H9 (cell line): ENCODE data around the gene PLEKHG3. TPM values are rescaled to one million over a fixed set of nuclear protein-coding genes. Genes with fewer than 3 reads are reported as not detected.

ENCODE experiments used
- DNase-seq: peaks from one replicate; pipeline ENCODE4 v3.0.0-alpha.2; 2017
- H2AFZ ChIP-seq: one replicate; pipeline ENCODE4 v1.6.1; 2013; ENCODE audit warnings: mild to moderate bottlenecking, low read length, control low read depth, moderate library complexity
- H2AK5ac ChIP-seq: 2 replicates; pipeline ENCODE4 v1.6.1; 2013; ENCODE audit warnings: low read length, control low read depth, mixed read lengths; ENCODE audit not compliant: insufficient read length
- H2BK120ac ChIP-seq: one replicate; pipeline ENCODE4 v1.6.1; 2013; ENCODE audit warnings: low read depth, mild to moderate bottlenecking, low read length, control low read depth, inconsistent platforms; ENCODE audit not compliant: poor library complexity, severe bottlenecking
- H2BK12ac ChIP-seq: 2 replicates; pipeline ENCODE4 v1.6.1; 2013; ENCODE audit warnings: low read length, control low read depth, mixed read lengths, low read depth; ENCODE audit not compliant: insufficient read length
- H2BK15ac ChIP-seq: 2 replicates; pipeline ENCODE4 v1.6.1; 2013; ENCODE audit warnings: low read depth, low read length, control low read depth
- H2BK20ac ChIP-seq: one replicate; pipeline ENCODE4 v1.6.1; 2013; ENCODE audit warnings: low read depth, mild to moderate bottlenecking, low read length, control low read depth, inconsistent platforms; ENCODE audit not compliant: poor library complexity, severe bottlenecking
- H2BK5ac ChIP-seq: 2 replicates; pipeline ENCODE4 v1.6.1; 2013; ENCODE audit warnings: low read length, control low read depth, mixed read lengths; ENCODE audit not compliant: insufficient read length
- H3K14ac ChIP-seq: 2 replicates; pipeline ENCODE4 v1.6.1; 2013; ENCODE audit warnings: low read length, control low read depth; ENCODE audit not compliant: insufficient read depth
- H3K18ac ChIP-seq: 2 replicates; pipeline ENCODE4 v1.6.1; 2013; ENCODE audit warnings: low read depth, mild to moderate bottlenecking, mixed read lengths, low read length, control low read depth; ENCODE audit not compliant: insufficient read length
- H3K23ac ChIP-seq: 2 replicates; pipeline ENCODE4 v1.6.1; 2013; ENCODE audit warnings: low read length, control low read depth, mixed read lengths, low read depth; ENCODE audit not compliant: insufficient read length
- H3K23me2 ChIP-seq: 2 replicates; pipeline ENCODE4 v1.6.1; 2013; ENCODE audit warnings: low read depth, mild to moderate bottlenecking, mixed read lengths, low read length, control low read depth; ENCODE audit not compliant: insufficient read length, poor library complexity, severe bottlenecking
- H3K27ac ChIP-seq: 2 replicates; pipeline ENCODE4 v1.5.1; 2013; ENCODE audit warnings: low read length, control low read depth, mixed read lengths, low read depth; ENCODE audit not compliant: insufficient read length
- H3K27me3 ChIP-seq: 2 replicates; pipeline ENCODE4 v1.6.1; 2013; ENCODE audit warnings: low read length, control low read depth, inconsistent platforms; ENCODE audit not compliant: insufficient read depth
- H3K4ac ChIP-seq: 2 replicates; pipeline ENCODE4 v1.6.1; 2013; ENCODE audit warnings: low read depth, mild to moderate bottlenecking, control low read depth, inconsistent platforms, low read length, moderate library complexity
- H3K4me1 ChIP-seq: 2 replicates; pipeline ENCODE4 v1.6.1; 2013; ENCODE audit warnings: low read length, control low read depth, inconsistent platforms; ENCODE audit not compliant: insufficient read depth
- H3K4me2 ChIP-seq: 2 replicates; pipeline ENCODE4 v1.6.1; 2013; ENCODE audit warnings: low read length, control low read depth, mixed read lengths; ENCODE audit not compliant: insufficient read length, insufficient read depth
- H3K56ac ChIP-seq: 2 replicates; pipeline ENCODE4 v1.6.1; 2013; ENCODE audit warnings: low read depth, mild to moderate bottlenecking, mixed read lengths, low read length, control low read depth; ENCODE audit not compliant: insufficient read length
- H3K79me1 ChIP-seq: 2 replicates; pipeline ENCODE4 v1.6.1; 2013; ENCODE audit warnings: low read depth, mild to moderate bottlenecking, moderate library complexity, low read length, control low read depth, inconsistent platforms; ENCODE audit not compliant: insufficient read depth, poor library complexity, severe bottlenecking
- H3K79me2 ChIP-seq: 2 replicates; pipeline ENCODE4 v1.6.1; 2013; ENCODE audit warnings: low read length, control low read depth, inconsistent platforms; ENCODE audit not compliant: insufficient read depth
- H3K9ac ChIP-seq: 2 replicates; pipeline ENCODE4 v1.6.1; 2013; ENCODE audit warnings: low read length, control low read depth, mixed read lengths; ENCODE audit not compliant: insufficient read length; ENCODE audit errors: extremely low read depth
- H3K9me3 ChIP-seq: one replicate; pipeline ENCODE4 v1.6.1; 2013; ENCODE audit warnings: low read depth, low read length, inconsistent platforms; ENCODE audit not compliant: control insufficient read depth
- H3T11ph ChIP-seq: one replicate; pipeline ENCODE4 v1.6.1; 2013; ENCODE audit warnings: mild to moderate bottlenecking, low read length, control low read depth, inconsistent platforms
- H4K20me1 ChIP-seq: one replicate; pipeline ENCODE4 v1.6.1; 2013; ENCODE audit not compliant: control insufficient read depth, insufficient read length, insufficient read depth
- H4K5ac ChIP-seq: 2 replicates; pipeline ENCODE4 v1.6.1; 2013; ENCODE audit warnings: low read depth, mild to moderate bottlenecking, mixed read lengths, low read length, control low read depth; ENCODE audit not compliant: insufficient read length
- H4K8ac ChIP-seq: replicated peaks from 2 replicates; pipeline ENCODE4 v1.6.1; 2013; ENCODE audit warnings: low read length, control low read depth, mixed read lengths, low read depth; ENCODE audit not compliant: insufficient read length
- H4K91ac ChIP-seq: 2 replicates; pipeline ENCODE4 v1.6.1; 2013; ENCODE audit warnings: low read depth, mild to moderate bottlenecking, moderate library complexity, mixed read lengths, low read length, control low read depth; ENCODE audit not compliant: insufficient read length
- H3K27ac Mint-ChIP-seq, 3 experiments: 2 replicates in 2 of 3; 3 replicates in 1 of 3; pipeline ENCODE4 v1.8.0; 2020 to 2021; ENCODE audit warnings: mixed read lengths in 3 of 3, mild to moderate bottlenecking in 1 of 3, moderate library complexity in 1 of 3
- H3K27me3 Mint-ChIP-seq: 2 replicates; pipeline ENCODE4 v1.8.0; 2021; ENCODE audit warnings: low read depth, mild to moderate bottlenecking, moderate library complexity, mixed read lengths
- H3K36me3 Mint-ChIP-seq, 3 experiments: 2 replicates in 2 of 3; 3 replicates in 1 of 3; pipeline ENCODE4 v1.8.0; 2020 to 2021; ENCODE audit warnings: low read depth in 3 of 3, mixed read lengths in 3 of 3; ENCODE audit not compliant: insufficient read depth in 1 of 3
- H3K4me1 Mint-ChIP-seq, 2 experiments: 2 replicates each; pipeline ENCODE4 v1.8.0; 2020; ENCODE audit warnings: mixed read lengths in 2 of 2
- H3K4me3 Mint-ChIP-seq, 2 experiments: 2 replicates in 1 of 2; 3 replicates in 1 of 2; pipeline ENCODE4 v1.8.0; 2020 to 2021; ENCODE audit warnings: mild to moderate bottlenecking in 2 of 2, mixed read lengths in 2 of 2, moderate library complexity in 1 of 2
- H3K9me3 Mint-ChIP-seq, 2 experiments: 2 replicates in 1 of 2; 3 replicates in 1 of 2; pipeline ENCODE4 v1.8.0; 2020; ENCODE audit warnings: mild to moderate bottlenecking in 2 of 2, mixed read lengths in 2 of 2, moderate library complexity in 1 of 2
- WGBS: extraction: QIAGEN DNeasy Blood & Tissue Kit; methylation state at CpG from one replicate; pipeline ENCODE4 v1.1.7; 2013; ENCODE audit warnings: missing lambda C conversion rate, low lambda C conversion rate, mixed read lengths; ENCODE audit not compliant: insufficient read length; ENCODE audit errors: extremely low coverage; 5-methylcytosine and 5-hydroxymethylcytosine counted together
- total RNA-seq: library from RNA; stranded (reverse); gene quantifications from 2 replicates; pipeline ENCODE4 v1.2.1, GENCODE V29; 2021
- TF ChIP-seq, protein P1 (sequence below): fragments of 200-600 bp; sonication (generic); conservative IDR thresholded peaks from 3 replicates; pipeline ENCODE4 v1.8.0; 2021; ENCODE audit warnings: antibody characterized with exemption, mild to moderate bottlenecking

PLEKHG3 gene
- total RNA-seq, 1 experiment from 2014 or later, result 48.5 TPM

DNA sequence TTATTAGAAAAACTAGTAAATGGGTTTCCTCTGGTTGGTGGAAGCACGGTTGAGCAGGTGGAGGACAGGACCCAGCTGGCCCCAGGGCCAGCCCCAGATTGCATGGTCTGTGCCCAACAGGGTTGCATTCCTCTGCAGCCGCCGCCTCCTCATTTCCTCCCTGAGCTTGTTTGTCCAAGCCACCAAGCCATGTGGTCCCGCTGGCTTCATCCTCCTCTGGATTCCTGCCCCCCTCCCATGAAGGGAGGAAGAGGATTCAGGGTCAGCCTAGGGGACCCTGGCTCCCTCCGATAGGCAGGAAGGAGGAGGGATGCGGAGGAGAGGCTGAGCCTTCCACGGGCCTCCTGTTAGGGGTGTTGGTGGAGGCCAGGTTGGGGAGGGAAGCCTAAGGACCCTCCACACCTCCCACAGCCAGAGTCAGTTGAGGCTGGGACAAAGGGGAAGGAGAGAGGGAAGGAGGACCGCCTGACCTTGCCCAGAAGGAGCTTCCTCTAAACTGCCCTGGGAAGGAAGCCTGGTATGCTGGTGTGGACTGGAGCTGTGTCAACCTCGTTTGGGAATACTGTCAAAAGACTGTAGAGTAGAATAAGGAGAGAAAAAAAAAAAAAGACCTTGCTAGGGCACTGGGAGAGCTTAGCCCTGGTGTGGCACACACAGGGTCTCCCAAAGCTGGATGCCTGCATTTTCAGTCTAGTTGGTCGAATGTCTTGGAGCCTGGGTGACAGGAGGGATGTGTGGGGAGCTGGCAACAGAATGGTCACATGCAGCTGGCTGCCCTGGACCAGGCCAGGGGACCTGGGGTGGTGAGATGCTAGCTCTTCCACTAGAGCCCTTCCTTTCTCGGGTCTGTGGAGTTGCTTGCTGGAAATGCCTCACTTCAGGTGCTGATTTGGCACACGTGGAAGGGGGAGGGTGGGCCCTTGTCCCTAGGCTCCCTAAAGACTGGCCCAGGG, 42.4 kb downstream of the PLEKHG3 start:
- WGBS, result no CpG with 5 or more reads among the region's 12 CpGs
- Mint-ChIP-seq H3K9me3 (no peaks in the 10 kb centered on the region), H3K27ac (peak overlapping the region; percentile 3 to 79 (median 24); a peak in 4 of 7 replicates), H3K27me3 (no peaks in the 10 kb centered on the region), H3K4me3 (no peak overlapping the region), H3K36me3 (peaks cover 31 to 51% (median 42%) of the 10 kb centered on the region in 3 experiments), H3K4me1 (peaks cover 4 to 9% of the 10 kb centered on the region in 2 experiments; a peak in 1 of 4 replicates)
- no peak overlapping the region for H4K91ac ChIP-seq
- H4K20me1 ChIP-seq, result no peaks in the 10 kb centered on the region
- H3K23ac ChIP-seq, result no peak overlapping the region
- TF ChIP-seq, protein P1, sequence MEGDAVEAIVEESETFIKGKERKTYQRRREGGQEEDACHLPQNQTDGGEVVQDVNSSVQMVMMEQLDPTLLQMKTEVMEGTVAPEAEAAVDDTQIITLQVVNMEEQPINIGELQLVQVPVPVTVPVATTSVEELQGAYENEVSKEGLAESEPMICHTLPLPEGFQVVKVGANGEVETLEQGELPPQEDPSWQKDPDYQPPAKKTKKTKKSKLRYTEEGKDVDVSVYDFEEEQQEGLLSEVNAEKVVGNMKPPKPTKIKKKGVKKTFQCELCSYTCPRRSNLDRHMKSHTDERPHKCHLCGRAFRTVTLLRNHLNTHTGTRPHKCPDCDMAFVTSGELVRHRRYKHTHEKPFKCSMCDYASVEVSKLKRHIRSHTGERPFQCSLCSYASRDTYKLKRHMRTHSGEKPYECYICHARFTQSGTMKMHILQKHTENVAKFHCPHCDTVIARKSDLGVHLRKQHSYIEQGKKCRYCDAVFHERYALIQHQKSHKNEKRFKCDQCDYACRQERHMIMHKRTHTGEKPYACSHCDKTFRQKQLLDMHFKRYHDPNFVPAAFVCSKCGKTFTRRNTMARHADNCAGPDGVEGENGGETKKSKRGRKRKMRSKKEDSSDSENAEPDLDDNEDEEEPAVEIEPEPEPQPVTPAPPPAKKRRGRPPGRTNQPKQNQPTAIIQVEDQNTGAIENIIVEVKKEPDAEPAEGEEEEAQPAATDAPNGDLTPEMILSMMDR, result no peak
- no peaks in the 10 kb centered on the region for H3K23me2 ChIP-seq
- no peaks in the 10 kb centered on the region for H3K79me2 ChIP-seq
- no peaks in the 10 kb centered on the region for H3K27me3 ChIP-seq
- DNase-seq, result no peak
- no peak overlapping the region for H3K4me2 ChIP-seq
- H3K9me3 ChIP-seq, result no peaks in the 10 kb centered on the region
- H3K4me1 ChIP-seq, result no peaks in the 10 kb centered on the region
- H2BK15ac ChIP-seq, result no peak overlapping the region
- H2BK20ac ChIP-seq, result no peak overlapping the region
- no peak overlapping the region for H3K9ac ChIP-seq
- no peaks in the 10 kb centered on the region for H3K79me1 ChIP-seq
- H3K56ac ChIP-seq, result no peak overlapping the region
- no peak overlapping the region for H2BK12ac ChIP-seq
- H2AK5ac ChIP-seq, result no peak overlapping the region
- no peak overlapping the region for H4K8ac ChIP-seq
- H3K27ac ChIP-seq, result no peak overlapping the region
- H3K4ac ChIP-seq, result no peak overlapping the region
- H3K18ac ChIP-seq, result no peak overlapping the region
- H4K5ac ChIP-seq, result no peak overlapping the region
- H2BK5ac ChIP-seq, result no peak overlapping the region
- H3K14ac ChIP-seq, result no peak overlapping the region; the same call in 1 of the 2 replicates
- H2AFZ ChIP-seq, result no peak overlapping the region
- H3T11ph ChIP-seq, result no peak overlapping the region
- H2BK120ac ChIP-seq, result no peak overlapping the region
